ENCODE data around the gene RBM33. TPM values are rescaled to one million over a fixed set of nuclear protein-coding genes. Genes with fewer than 3 reads are reported as not detected.

The RBM33 gene
- total and polyA plus RNA-seq, 2 of the 13 experiments (the other 11 are each of a cell fraction or from before 2014, with no cell fraction given) = 12.4 to 28.9 TPM

DNA sequence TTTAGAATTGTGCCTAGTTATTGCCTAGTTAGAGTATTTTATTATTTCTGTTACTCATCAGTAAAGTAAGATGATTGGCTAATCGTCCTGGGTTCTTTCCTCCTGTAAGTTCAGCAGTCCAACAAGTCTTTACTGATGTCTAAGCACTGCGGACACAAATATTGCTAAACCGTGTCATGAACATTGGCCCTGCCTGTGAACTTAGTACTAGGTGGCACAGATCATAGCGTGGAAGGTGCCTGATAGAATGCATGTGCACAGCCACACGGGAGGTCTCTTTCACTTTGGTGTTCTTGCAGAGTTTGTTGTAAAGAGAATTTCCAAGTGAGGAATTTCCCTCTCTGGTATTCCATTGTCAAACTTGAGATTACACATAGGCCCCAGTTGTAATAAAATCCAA is 38.0 kb downstream of the RBM33 start (continued):
- TF ChIP-seq, protein P1, sequence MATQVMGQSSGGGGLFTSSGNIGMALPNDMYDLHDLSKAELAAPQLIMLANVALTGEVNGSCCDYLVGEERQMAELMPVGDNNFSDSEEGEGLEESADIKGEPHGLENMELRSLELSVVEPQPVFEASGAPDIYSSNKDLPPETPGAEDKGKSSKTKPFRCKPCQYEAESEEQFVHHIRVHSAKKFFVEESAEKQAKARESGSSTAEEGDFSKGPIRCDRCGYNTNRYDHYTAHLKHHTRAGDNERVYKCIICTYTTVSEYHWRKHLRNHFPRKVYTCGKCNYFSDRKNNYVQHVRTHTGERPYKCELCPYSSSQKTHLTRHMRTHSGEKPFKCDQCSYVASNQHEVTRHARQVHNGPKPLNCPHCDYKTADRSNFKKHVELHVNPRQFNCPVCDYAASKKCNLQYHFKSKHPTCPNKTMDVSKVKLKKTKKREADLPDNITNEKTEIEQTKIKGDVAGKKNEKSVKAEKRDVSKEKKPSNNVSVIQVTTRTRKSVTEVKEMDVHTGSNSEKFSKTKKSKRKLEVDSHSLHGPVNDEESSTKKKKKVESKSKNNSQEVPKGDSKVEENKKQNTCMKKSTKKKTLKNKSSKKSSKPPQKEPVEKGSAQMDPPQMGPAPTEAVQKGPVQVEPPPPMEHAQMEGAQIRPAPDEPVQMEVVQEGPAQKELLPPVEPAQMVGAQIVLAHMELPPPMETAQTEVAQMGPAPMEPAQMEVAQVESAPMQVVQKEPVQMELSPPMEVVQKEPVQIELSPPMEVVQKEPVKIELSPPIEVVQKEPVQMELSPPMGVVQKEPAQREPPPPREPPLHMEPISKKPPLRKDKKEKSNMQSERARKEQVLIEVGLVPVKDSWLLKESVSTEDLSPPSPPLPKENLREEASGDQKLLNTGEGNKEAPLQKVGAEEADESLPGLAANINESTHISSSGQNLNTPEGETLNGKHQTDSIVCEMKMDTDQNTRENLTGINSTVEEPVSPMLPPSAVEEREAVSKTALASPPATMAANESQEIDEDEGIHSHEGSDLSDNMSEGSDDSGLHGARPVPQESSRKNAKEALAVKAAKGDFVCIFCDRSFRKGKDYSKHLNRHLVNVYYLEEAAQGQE (IDR thresholded peaks at IDR 0.05; ENCODE audit: borderline replicate concordance in 1 of 2, low read depth in 1 of 2, low read length in 2 of 2) = no peak
- peak; percentile 35; the same call in 1 of the 2 replicates for TF ChIP-seq KAT8 (CRISPR knock-in tag; IDR thresholded peaks at IDR 0.05)
- TF ChIP-seq ZNF253 (CRISPR knock-in tag; IDR thresholded peaks at IDR 0.05; ENCODE audit: borderline replicate concordance) = no peak
- no peak for TF ChIP-seq SRSF1 (optimal IDR thresholded peaks at IDR 0.05; ENCODE audit: low read depth, low read length)
- TF ChIP-seq NFYC (CRISPR knock-in tag; IDR thresholded peaks at IDR 0.05) = no peak
- TF ChIP-seq ZNF335 (CRISPR knock-in tag; IDR thresholded peaks at IDR 0.05) = no peak
- no peak for TF ChIP-seq ZNF232 (CRISPR knock-in tag; IDR thresholded peaks at IDR 0.05; ENCODE audit: borderline replicate concordance)
- TF ChIP-seq HIVEP1 (CRISPR knock-in tag; IDR thresholded peaks at IDR 0.05) = no peak
- no peak for TF ChIP-seq RFX1 (IDR thresholded peaks at IDR 0.05)
- no peak for TF ChIP-seq JUN (CRISPR knock-in tag; IDR thresholded peaks at IDR 0.05)
- no peak for TF ChIP-seq ZNF343 (CRISPR knock-in tag; IDR thresholded peaks at IDR 0.05)
- TF ChIP-seq ZNF724P (CRISPR knock-in tag; IDR thresholded peaks at IDR 0.05; ENCODE audit: borderline replicate concordance) = no peak
- TF ChIP-seq ZMAT3 (CRISPR knock-in tag; conservative IDR thresholded peaks at IDR 0.05) = peak; percentile 79; the same call in 1 of the 2 replicates
- no peak for TF ChIP-seq ZNF383 (CRISPR knock-in tag; IDR thresholded peaks at IDR 0.05; ENCODE audit: borderline replicate concordance)
- TF ChIP-seq, protein P2, sequence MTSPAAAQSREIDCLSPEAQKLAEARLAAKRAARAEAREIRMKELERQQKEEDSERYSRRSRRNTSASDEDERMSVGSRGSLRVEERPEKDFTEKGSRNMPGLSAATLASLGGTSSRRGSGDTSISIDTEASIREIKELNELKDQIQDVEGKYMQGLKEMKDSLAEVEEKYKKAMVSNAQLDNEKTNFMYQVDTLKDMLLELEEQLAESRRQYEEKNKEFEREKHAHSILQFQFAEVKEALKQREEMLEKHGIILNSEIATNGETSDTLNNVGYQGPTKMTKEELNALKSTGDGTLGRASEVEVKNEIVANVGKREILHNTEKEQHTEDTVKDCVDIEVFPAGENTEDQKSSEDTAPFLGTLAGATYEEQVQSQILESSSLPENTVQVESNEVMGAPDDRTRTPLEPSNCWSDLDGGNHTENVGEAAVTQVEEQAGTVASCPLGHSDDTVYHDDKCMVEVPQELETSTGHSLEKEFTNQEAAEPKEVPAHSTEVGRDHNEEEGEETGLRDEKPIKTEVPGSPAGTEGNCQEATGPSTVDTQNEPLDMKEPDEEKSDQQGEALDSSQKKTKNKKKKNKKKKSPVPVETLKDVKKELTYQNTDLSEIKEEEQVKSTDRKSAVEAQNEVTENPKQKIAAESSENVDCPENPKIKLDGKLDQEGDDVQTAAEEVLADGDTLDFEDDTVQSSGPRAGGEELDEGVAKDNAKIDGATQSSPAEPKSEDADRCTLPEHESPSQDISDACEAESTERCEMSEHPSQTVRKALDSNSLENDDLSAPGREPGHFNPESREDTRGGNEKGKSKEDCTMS (CRISPR knock-in tag; conservative IDR thresholded peaks at IDR 0.05) = no peak
- TF ChIP-seq ZNF138 (CRISPR knock-in tag; IDR thresholded peaks at IDR 0.05; ENCODE audit: low read depth) = no peak
- TF ChIP-seq MLLT10 (CRISPR knock-in tag; IDR thresholded peaks at IDR 0.05) = no peak
- TF ChIP-seq NR2F1 (CRISPR knock-in tag; IDR thresholded peaks at IDR 0.05) = peak; percentile 61 to 69; a peak in 3 of 4 replicates
- peak; percentile 76; the same call in 1 of the 2 replicates for TF ChIP-seq FOXO1 (CRISPR knock-in tag; IDR thresholded peaks at IDR 0.05)
- TF ChIP-seq ZNF3 (CRISPR knock-in tag; IDR thresholded peaks at IDR 0.05) = no peak
- TF ChIP-seq ARNT (IDR thresholded peaks at IDR 0.05) = no peak
- TF ChIP-seq ZNF557 (CRISPR knock-in tag; IDR thresholded peaks at IDR 0.05) = no peak
